ENCODE results near the gene UBE2V1.

UBE2V1 gene

GRCh38 chr20:50093240-50093639 lies 19.7 kb downstream of the UBE2V1 start:
- Histone ChIP-seq H3K23ac (ENCODE audit: low read length) (no peak overlapping the region), H3K4me3 (ENCODE audit: low read depth, low read length) (no peak overlapping the region), H2BK120ac (ENCODE audit: insufficient read depth, low read length, poor library complexity) (no peak overlapping the region), H4K12ac (ENCODE audit: low read depth, low read length) (no peak overlapping the region), H4K8ac (ENCODE audit: low read depth, low read length) (no peak overlapping the region), H3K4me2 (ENCODE audit: low read length) (no peak overlapping the region), H3K4ac (ENCODE audit: low read depth, low read length) (no peak overlapping the region), H3K27ac (ENCODE audit: low read depth, low read length) (peak overlapping the region; percentile 83), H3K9ac (ENCODE audit: low read length) (no peak overlapping the region), H3K18ac (ENCODE audit: low read length) (no peak overlapping the region), H3K36me3 (ENCODE audit: control insufficient read depth in 1 of 2, insufficient read depth in 2 of 2, low read length in 2 of 2) (peaks cover 9 to 21% of the 10 kb centered on the region in 2 experiments), H3K14ac (ENCODE audit: low read length) (no peak overlapping the region), H3K27me3 (ENCODE audit: insufficient read depth, low read length) (no peaks in the 10 kb centered on the region), H2AK5ac (ENCODE audit: low read length) (no peak overlapping the region), H2BK12ac (ENCODE audit: low read length) (no peak overlapping the region), H2BK5ac (ENCODE audit: low read depth, low read length, poor library complexity) (no peak overlapping the region), H3K79me2 (ENCODE audit: control insufficient read depth, insufficient read depth, low read length, poor library complexity) (peaks cover 11% of the 10 kb centered on the region), H4K91ac (ENCODE audit: low read depth, low read length) (no peak overlapping the region), H3K9me3 (ENCODE audit: insufficient read depth, low read depth, low read length) (no peaks in the 10 kb centered on the region), H3K4me1 (ENCODE audit: control insufficient read depth in 1 of 2, insufficient read depth in 2 of 2, low read length in 2 of 2) (peaks cover 9 to 17% of the 10 kb centered on the region in 2 experiments), H2AFZ (ENCODE audit: insufficient read depth, low read length, poor library complexity) (no peak overlapping the region), H3K79me1 (ENCODE audit: low read length) (peaks cover 6% of the 10 kb centered on the region)
- no CpG with 5 or more reads among the region's 2 CpGs for WGBS (ENCODE audit: extremely low coverage, insufficient coverage, insufficient read length)
- peak in 1 of 2 donors; percentile 24 for DNase-seq

GRCh38 chr20:50092436-50092835 lies 20.5 kb downstream of the UBE2V1 start:
- H3K4me1 ChIP-seq (ENCODE audit: control insufficient read depth in 1 of 2, insufficient read depth in 2 of 2, low read length in 2 of 2): peaks cover 11 to 20% of the 10 kb centered on the region in 2 experiments
- H3K4me2 ChIP-seq (ENCODE audit: low read length): peak overlapping the region; percentile 21
- no peak overlapping the region for H4K8ac ChIP-seq (ENCODE audit: low read depth, low read length)
- H2BK120ac ChIP-seq (ENCODE audit: insufficient read depth, low read length, poor library complexity): no peak overlapping the region
- H4K12ac ChIP-seq (ENCODE audit: low read depth, low read length): no peak overlapping the region
- H3K79me2 ChIP-seq (ENCODE audit: control insufficient read depth, insufficient read depth, low read length, poor library complexity): peaks cover 6% of the 10 kb centered on the region
- H4K91ac ChIP-seq (ENCODE audit: low read depth, low read length): peak overlapping the region; percentile 61
- H3K14ac ChIP-seq (ENCODE audit: low read length): no peak overlapping the region
- peaks cover 9% of the 10 kb centered on the region for H3K79me1 ChIP-seq (ENCODE audit: low read length)
- H3K27me3 ChIP-seq (ENCODE audit: insufficient read depth, low read length): no peaks in the 10 kb centered on the region
- peak overlapping the region; percentile 60 for H2BK5ac ChIP-seq (ENCODE audit: low read depth, low read length, poor library complexity)
- peaks cover 9 to 22% of the 10 kb centered on the region in 2 experiments for H3K36me3 ChIP-seq (ENCODE audit: control insufficient read depth in 1 of 2, insufficient read depth in 2 of 2, low read length in 2 of 2)
- no CpG with 5 or more reads among the region's 4 CpGs for WGBS (ENCODE audit: extremely low coverage, insufficient coverage, insufficient read length)
- H3K27ac ChIP-seq (ENCODE audit: low read depth, low read length): peak overlapping the region; percentile 83
- H3K4me3 ChIP-seq (ENCODE audit: low read depth, low read length): no peak overlapping the region
- no peaks in the 10 kb centered on the region for H3K9me3 ChIP-seq (ENCODE audit: insufficient read depth, low read depth, low read length)
- no peak overlapping the region for H2AK5ac ChIP-seq (ENCODE audit: low read length)
- no peak overlapping the region for H3K4ac ChIP-seq (ENCODE audit: low read depth, low read length)
- H2AFZ ChIP-seq (ENCODE audit: insufficient read depth, low read length, poor library complexity): no peak overlapping the region
- H2BK12ac ChIP-seq (ENCODE audit: low read length): no peak overlapping the region
- H3K18ac ChIP-seq (ENCODE audit: low read length): peak overlapping the region; percentile 64
- no peak for DNase-seq
- no peak overlapping the region for H3K9ac ChIP-seq (ENCODE audit: low read length)
- no peak overlapping the region for H3K23ac ChIP-seq (ENCODE audit: low read length)

GRCh38 chr20:50089787-50090177 lies 23.2 kb downstream of the UBE2V1 start:
- H3K27ac ChIP-seq (ENCODE audit: low read depth, low read length): peak overlapping the region; percentile 12
- peaks cover 4% of the 10 kb centered on the region for H3K79me2 ChIP-seq (ENCODE audit: control insufficient read depth, insufficient read depth, low read length, poor library complexity)
- H3K4me2 ChIP-seq (ENCODE audit: low read length): no peak overlapping the region
- H3K9me3 ChIP-seq (ENCODE audit: insufficient read depth, low read depth, low read length): no peaks in the 10 kb centered on the region
- H3K4ac ChIP-seq (ENCODE audit: low read depth, low read length): no peak overlapping the region
- DNase-seq: no peak
- H2BK5ac ChIP-seq (ENCODE audit: low read depth, low read length, poor library complexity): peak overlapping the region; percentile 1
- H2BK12ac ChIP-seq (ENCODE audit: low read length): peak overlapping the region; percentile 23
- H4K91ac ChIP-seq (ENCODE audit: low read depth, low read length): no peak overlapping the region
- no CpG with 5 or more reads among the region's 2 CpGs for WGBS (ENCODE audit: extremely low coverage, insufficient coverage, insufficient read length)
- H3K9ac ChIP-seq (ENCODE audit: low read length): no peak overlapping the region
- no peaks in the 10 kb centered on the region for H3K27me3 ChIP-seq (ENCODE audit: insufficient read depth, low read length)
- H3K4me3 ChIP-seq (ENCODE audit: low read depth, low read length): no peak overlapping the region
- no peak overlapping the region for H2AK5ac ChIP-seq (ENCODE audit: low read length)
- H3K23ac ChIP-seq (ENCODE audit: low read length): no peak overlapping the region
- H4K8ac ChIP-seq (ENCODE audit: low read depth, low read length): no peak overlapping the region
- no peak overlapping the region for H4K12ac ChIP-seq (ENCODE audit: low read depth, low read length)
- H3K4me1 ChIP-seq (ENCODE audit: control insufficient read depth in 1 of 2, insufficient read depth in 2 of 2, low read length in 2 of 2): peaks cover 16 to 27% of the 10 kb centered on the region in 2 experiments
- no peak overlapping the region for H3K18ac ChIP-seq (ENCODE audit: low read length)
- peaks cover 19% of the 10 kb centered on the region for H3K79me1 ChIP-seq (ENCODE audit: low read length)
- H2BK120ac ChIP-seq (ENCODE audit: insufficient read depth, low read length, poor library complexity): no peak overlapping the region
- H3K14ac ChIP-seq (ENCODE audit: low read length): no peak overlapping the region
- peaks cover 12 to 15% of the 10 kb centered on the region in 2 experiments for H3K36me3 ChIP-seq (ENCODE audit: control insufficient read depth in 1 of 2, insufficient read depth in 2 of 2, low read length in 2 of 2)
- no peak overlapping the region for H2AFZ ChIP-seq (ENCODE audit: insufficient read depth, low read length, poor library complexity)

- H3K9ac ChIP-seq (ENCODE audit: low read length): no peak overlapping the region
- H3K4ac ChIP-seq (ENCODE audit: low read depth, low read length): peak overlapping the region; percentile 70
- H3K27ac ChIP-seq (ENCODE audit: low read depth, low read length): peak overlapping the region; percentile 22
- WGBS (ENCODE audit: extremely low coverage, insufficient coverage, insufficient read length): no CpG with 5 or more reads among the region's 5 CpGs
- H3K18ac ChIP-seq (ENCODE audit: low read length): peak overlapping the region; percentile 29
- no peak overlapping the region for H2AFZ ChIP-seq (ENCODE audit: insufficient read depth, low read length, poor library complexity)
- H4K12ac ChIP-seq (ENCODE audit: low read depth, low read length): no peak overlapping the region
- H4K8ac ChIP-seq (ENCODE audit: low read depth, low read length): peak overlapping the region; percentile 49
- H2AK5ac ChIP-seq (ENCODE audit: low read length): peak overlapping the region; percentile 3
- peak overlapping the region; percentile 8 for H2BK12ac ChIP-seq (ENCODE audit: low read length)
- no peak overlapping the region for H3K4me2 ChIP-seq (ENCODE audit: low read length)
- no peak overlapping the region for H3K23ac ChIP-seq (ENCODE audit: low read length)
- no peak overlapping the region for H2BK120ac ChIP-seq (ENCODE audit: insufficient read depth, low read length, poor library complexity)
- H3K79me2 ChIP-seq (ENCODE audit: control insufficient read depth, insufficient read depth, low read length, poor library complexity): peaks cover 4% of the 10 kb centered on the region
- H4K91ac ChIP-seq (ENCODE audit: low read depth, low read length): peak overlapping the region; percentile 55
- H3K9me3 ChIP-seq (ENCODE audit: insufficient read depth, low read depth, low read length): no peaks in the 10 kb centered on the region
- H3K4me1 ChIP-seq (ENCODE audit: control insufficient read depth in 1 of 2, insufficient read depth in 2 of 2, low read length in 2 of 2): peaks cover 16 to 27% of the 10 kb centered on the region in 2 experiments
- no peaks in the 10 kb centered on the region for H3K27me3 ChIP-seq (ENCODE audit: insufficient read depth, low read length)
- no peak for DNase-seq
- H3K36me3 ChIP-seq (ENCODE audit: control insufficient read depth in 1 of 2, insufficient read depth in 2 of 2, low read length in 2 of 2): peaks cover 12 to 15% of the 10 kb centered on the region in 2 experiments
- H3K79me1 ChIP-seq (ENCODE audit: low read length): peaks cover 19% of the 10 kb centered on the region
- H2BK5ac ChIP-seq (ENCODE audit: low read depth, low read length, poor library complexity): peak overlapping the region; percentile 4
- H3K14ac ChIP-seq (ENCODE audit: low read length): peak overlapping the region; percentile 48
- H3K4me3 ChIP-seq (ENCODE audit: low read depth, low read length): no peak overlapping the region
Observed at GRCh38 chr20:50089140-50089786, 23.7 kb downstream of the UBE2V1 start.
